Natural killer cell treated with Interleukin-12 subunit alpha and Interleukin-12 subunit beta and Interleukin-15 and Interleukin-18, amount 100 ng/mL, for 72 hours (primary cell): ENCODE data around the gene DCAF7. TPM values are rescaled to one million over a fixed set of nuclear protein-coding genes. Genes with fewer than 3 reads are reported as not detected.

Source experiments
- ATAC-seq, 2 donors: fragments of 150-1000 bp; cut with Tn5 transposase in 1 of 2; sonication (Bioruptor Pico), chemical (Tn5 transposase) in 1 of 2; 2 replicates each; pipeline ENCODE4 v1.10.0; 2021
- DNase-seq: peaks from one replicate; pipeline ENCODE4 v3.0.0; 2022; ENCODE audit warnings: low spot score
- H3K27ac Mint-ChIP-seq, 2 donors: 1 replicate in 1 of 2; 2 replicates in 1 of 2; pipeline ENCODE4 v1.8.0; 2022; ENCODE audit warnings: mixed read lengths in 2 of 2, mild to moderate bottlenecking in 1 of 2, moderate library complexity in 1 of 2
- H3K27me3 Mint-ChIP-seq, 2 donors: 1 replicate in 1 of 2; 2 replicates in 1 of 2; pipeline ENCODE4 v1.8.0; 2022; ENCODE audit warnings: mixed read lengths in 2 of 2
- H3K36me3 Mint-ChIP-seq: one replicate; pipeline ENCODE4 v1.8.0; 2022; ENCODE audit warnings: mixed read lengths
- H3K4me1 Mint-ChIP-seq, 2 donors: 1 replicate in 1 of 2; 2 replicates in 1 of 2; pipeline ENCODE4 v1.8.0; 2022; ENCODE audit warnings: low read depth in 2 of 2, mixed read lengths in 2 of 2, mild to moderate bottlenecking in 1 of 2
- H3K4me3 Mint-ChIP-seq: one replicate; pipeline ENCODE4 v1.8.0; 2022; ENCODE audit warnings: mixed read lengths
- H3K9me3 Mint-ChIP-seq: 2 replicates; pipeline ENCODE4 v1.8.0; 2022; ENCODE audit warnings: mixed read lengths
- total RNA-seq, 2 donors: library from RNA; stranded (reverse); gene quantifications; one replicate each; pipeline ENCODE4 v1.2.3, GENCODE V29; 2022

The DCAF7 gene
- total RNA-seq, 2 donors from 2014 or later = 100 to 107 TPM

DNA sequence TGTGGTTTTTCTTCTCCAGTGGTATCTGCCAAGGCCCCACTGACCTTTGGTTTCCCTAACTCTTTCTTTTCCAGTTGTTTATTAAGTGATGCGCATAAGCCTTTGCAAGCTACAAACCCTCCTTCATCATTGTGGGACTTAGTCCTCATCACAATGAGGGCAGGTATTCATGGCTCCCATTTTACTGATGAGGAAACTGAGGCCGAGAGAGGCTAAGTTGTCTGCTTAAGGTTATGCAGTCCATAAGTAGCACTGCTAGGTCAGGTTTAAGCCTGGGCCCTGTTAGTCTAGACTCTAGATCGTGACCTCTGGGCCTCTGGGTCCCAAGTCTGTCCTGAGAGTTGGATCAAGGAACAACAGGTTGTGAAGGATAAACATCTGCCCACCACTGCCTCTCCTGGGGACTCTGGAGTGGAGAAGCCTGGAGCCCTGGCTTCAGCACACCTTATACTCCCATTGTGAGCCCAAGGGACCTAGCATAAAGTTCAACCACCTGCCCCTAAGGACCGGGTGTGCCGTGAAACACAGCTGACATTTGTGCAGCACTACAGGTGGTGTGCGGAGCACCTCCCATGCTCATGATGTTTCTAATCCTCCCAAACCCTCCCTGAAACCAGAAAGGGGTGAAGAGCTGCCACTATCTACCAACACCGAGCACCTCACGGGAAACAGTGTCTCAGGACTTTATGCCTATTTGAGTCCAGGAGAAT is 32.3 kb upstream of the DCAF7 start:
- Mint-ChIP-seq H3K36me3 (no peaks in the 10 kb centered on the region), H3K4me1 (no peaks in the 10 kb centered on the region), H3K9me3 (no peaks in the 10 kb centered on the region), H3K4me3 (no peak overlapping the region), H3K27ac (no peak overlapping the region), H3K27me3 (peaks cover 6 to 25% of the 10 kb centered on the region in 2 donors)
- DNase-seq (no peak), ATAC-seq (no peak)

DNA sequence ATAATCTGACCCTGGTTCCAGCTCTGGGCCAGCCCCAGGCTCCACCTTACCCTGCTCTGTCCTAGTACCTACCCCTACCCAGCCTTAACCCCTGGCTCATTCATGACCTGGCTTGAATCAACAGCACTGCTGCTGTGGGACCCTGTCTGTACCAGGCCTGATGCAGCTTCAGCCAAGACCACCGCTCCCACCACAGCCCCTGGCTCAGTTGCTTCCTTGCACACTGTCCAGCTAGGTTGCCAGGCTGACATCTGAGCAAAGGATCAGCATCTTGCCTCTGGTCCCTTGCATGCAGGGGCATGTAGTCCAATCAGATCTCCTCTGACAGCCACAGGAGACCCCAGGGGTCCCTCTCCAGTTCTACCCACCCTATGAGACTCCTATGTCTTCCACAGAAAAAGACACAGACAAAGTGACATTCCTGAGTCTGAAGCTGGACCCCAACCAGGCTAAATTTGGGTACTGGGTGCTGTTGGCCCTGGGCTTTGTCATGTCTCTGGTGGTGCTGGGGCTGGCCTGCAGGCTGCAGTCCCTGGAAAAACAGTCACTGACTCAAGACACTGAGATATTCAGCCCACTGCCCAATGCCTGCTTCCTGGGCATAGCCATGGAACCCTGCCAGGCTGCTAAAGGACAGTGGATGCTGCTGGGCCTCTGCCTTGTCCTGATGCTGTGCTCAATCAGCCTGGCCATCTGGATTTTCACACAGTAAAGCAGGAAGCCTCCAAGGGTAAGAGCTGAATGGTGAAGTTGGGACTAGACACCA is 31.0 kb upstream of the DCAF7 start:
- DNase-seq (no peak), ATAC-seq (no peak)
- Mint-ChIP-seq H3K4me1 (peaks cover 7 to 8% of the 10 kb centered on the region in 2 donors), H3K4me3 (no peak overlapping the region), H3K36me3 (no peaks in the 10 kb centered on the region), H3K27me3 (peaks cover 15 to 30% of the 10 kb centered on the region in 2 donors), H3K27ac (no peak overlapping the region), H3K9me3 (no peaks in the 10 kb centered on the region)

DNA sequence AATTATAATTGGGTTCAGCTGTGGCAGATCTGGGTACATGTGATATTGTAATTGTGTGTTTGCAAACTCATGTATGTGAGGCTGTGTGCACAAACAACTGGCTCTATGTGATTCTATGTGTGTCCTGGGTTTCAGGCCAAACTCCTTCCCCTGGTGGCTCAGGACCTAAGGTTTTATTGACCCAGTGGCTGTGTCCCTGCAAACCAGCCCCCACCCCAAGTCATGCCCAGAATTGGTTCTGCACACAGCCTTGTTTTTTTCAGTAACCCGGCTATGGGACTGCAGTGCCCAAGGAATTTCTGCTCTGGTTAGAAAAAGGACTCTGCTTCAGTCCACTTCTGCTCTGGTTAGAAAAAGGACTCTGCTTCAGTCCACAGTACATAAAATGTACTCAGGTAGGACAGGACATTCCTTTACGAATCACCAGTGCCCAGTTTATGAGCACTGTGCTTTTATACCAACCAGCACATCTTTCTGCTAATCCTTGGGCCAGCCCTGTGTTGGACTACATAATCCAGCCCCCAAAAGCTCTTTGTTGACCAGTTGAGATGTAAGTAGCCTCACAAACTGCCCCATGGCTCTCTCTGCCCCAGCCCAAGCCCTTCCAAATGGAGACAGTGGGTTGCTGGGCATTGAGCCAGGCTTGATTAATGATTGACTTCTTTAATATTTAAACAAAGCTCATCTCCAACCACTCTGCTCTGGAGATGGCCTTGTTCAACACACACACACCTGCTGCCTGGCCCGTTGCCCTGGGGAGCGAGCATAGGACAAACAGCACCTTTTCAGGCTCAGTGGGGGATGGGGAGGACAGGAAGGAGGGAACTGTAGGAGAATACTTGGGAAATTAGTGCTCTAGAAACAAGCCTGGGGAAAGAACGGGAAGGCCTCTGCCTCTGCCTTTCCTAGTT is 30.1 kb upstream of the DCAF7 start:
- Mint-ChIP-seq H3K4me3 (no peak overlapping the region), H3K9me3 (no peaks in the 10 kb centered on the region)
- ATAC-seq = no peak

DNA sequence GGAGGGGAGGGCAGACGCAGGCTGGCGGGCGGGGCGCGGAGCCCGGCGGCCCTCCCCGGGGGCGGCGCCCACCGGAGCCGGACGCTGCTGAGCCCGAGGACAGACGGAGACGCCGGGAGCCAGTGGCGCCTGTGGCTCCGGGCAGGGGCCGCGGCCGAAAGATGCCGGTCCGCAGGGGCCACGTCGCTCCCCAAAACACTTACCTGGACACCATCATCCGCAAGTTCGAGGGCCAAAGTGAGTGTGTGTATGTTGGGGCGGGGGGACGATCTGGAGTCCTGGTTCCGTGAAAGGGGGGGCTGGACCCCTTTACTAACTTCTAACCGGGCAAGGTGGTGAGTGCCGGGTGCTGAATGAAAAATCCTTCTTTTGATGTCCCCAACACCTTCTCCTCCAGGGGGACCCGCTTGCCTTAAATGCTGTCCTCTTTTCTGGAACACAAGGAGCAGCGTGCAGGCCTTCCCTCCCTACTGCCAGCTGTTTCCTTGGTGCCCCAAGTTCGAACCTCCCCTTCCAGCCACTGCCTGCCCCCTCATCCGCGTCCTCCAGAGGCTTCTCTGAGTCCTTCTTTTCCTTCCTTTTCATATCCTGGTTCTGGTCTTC is 26.9 kb upstream of the DCAF7 start, which contains the start of gene KCNH6:
Gene KCNH6, plus strand, starts transcription at position 106 of the 603 bp plus-strand sequence. Its CDS starts 56 bp downstream, at position 162.
- no peaks in the 10 kb centered on the region for H3K9me3 Mint-ChIP-seq
- ATAC-seq = no peak
- H3K27ac Mint-ChIP-seq = peak within 1 kb of the TSS in 1 of 2 donors; percentile 14
- peaks cover 26 to 30% of the 10 kb centered on the region in 2 donors for H3K27me3 Mint-ChIP-seq
- peak within 1 kb of the TSS; percentile 56 for H3K4me3 Mint-ChIP-seq
- DNase-seq = no peak
- peaks cover 7 to 8% of the 10 kb centered on the region in 2 donors for H3K4me1 Mint-ChIP-seq
- H3K36me3 Mint-ChIP-seq = no peaks in the 10 kb centered on the region

More for the DNA sequence above, 30.1 kb upstream of the DCAF7 start:
- Mint-ChIP-seq H3K36me3 (no peaks in the 10 kb centered on the region), H3K27me3 (peaks cover 21 to 27% of the 10 kb centered on the region in 2 donors), H3K27ac (no peak overlapping the region), H3K4me1 (peaks cover 7 to 8% of the 10 kb centered on the region in 2 donors)
- DNase-seq = no peak

DNA sequence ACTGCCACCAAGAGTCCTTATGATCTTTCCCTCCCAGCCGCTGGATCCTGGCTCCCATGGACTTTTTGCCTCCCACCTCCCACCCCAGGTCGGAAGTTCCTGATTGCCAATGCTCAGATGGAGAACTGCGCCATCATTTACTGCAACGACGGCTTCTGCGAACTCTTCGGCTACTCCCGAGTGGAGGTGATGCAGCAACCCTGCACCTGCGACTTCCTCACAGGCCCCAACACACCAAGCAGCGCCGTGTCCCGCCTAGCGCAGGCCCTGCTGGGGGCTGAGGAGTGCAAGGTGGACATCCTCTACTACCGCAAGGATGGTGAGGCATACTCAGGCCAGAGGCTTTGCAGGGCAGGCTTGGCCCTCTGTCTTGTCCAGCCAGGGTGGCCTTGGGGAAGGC is 26.2 kb upstream of the DCAF7 start:
- H3K36me3 Mint-ChIP-seq = no peaks in the 10 kb centered on the region
- DNase-seq (no peak), ATAC-seq (no peak)
- H3K4me3 Mint-ChIP-seq = peak overlapping the region; percentile 56
- peaks cover 26 to 30% of the 10 kb centered on the region in 2 donors for H3K27me3 Mint-ChIP-seq
- peaks cover 7 to 8% of the 10 kb centered on the region in 2 donors for H3K4me1 Mint-ChIP-seq
- no peaks in the 10 kb centered on the region for H3K9me3 Mint-ChIP-seq
- H3K27ac Mint-ChIP-seq = peak overlapping the region in 1 of 2 donors; percentile 14

DNA sequence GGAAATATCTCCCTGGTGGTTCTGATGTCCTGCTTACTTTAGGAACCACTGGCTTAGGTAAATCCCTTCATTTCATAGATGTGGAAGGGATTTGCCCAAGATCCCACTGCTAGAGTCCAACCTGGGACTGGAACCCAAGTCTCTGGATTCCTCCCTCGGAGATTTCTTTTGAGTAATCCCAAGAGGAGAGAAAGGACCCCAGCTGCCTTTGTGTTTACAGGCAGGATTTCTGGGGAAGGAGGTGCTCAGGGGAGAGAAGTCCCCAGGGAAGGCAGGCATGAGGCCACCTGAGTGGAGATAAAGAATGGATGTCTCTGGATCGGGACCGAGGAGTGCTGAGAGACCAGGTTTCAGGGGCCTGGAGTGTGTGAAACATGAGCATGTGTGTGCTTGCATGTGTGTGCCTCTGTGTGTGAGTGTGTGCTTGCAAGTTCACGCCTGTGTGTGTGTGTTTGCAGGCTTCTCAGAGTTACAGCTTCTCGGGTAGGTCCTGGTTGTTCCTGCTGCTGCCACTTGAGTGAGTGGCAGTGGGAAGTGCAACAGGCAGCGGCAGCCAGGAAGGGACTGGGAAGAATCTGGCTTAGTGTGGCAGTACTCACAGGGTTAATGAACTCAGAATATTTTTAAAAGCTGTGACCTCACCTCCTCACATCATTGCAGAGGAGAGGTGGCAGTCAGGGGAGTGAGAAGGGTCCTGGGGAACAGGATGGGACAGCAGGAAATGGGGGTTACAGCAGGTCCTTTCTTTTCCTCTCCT is 24.9 kb upstream of the DCAF7 start:
- DNase-seq = no peak
- Mint-ChIP-seq H3K4me3 (no peak overlapping the region), H3K36me3 (no peaks in the 10 kb centered on the region), H3K27me3 (peaks cover 26 to 30% of the 10 kb centered on the region in 2 donors), H3K27ac (no peak overlapping the region), H3K9me3 (no peaks in the 10 kb centered on the region), H3K4me1 (peaks cover 7 to 8% of the 10 kb centered on the region in 2 donors)
- ATAC-seq = no peak

DNA sequence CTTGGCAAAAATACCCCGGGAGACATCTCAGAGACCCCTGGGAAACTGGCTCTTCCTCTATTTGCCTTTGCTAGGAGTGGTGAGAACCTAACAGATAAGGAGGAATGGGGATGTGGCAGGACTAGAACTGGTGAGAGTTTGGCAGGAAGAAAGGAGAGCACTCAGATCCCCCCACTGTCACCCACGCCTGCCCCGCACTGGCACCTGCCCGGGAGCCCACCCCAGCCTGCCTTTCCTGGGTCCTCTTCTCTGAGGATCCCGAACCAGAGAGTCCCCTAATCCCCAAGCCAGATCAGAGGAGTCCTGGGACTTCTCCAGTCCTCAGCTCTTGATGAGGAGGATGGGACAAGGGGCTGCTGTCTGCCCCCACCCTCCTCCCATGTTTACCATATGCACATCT is 23.4 kb upstream of the DCAF7 start:
- no peak overlapping the region for H3K4me3 Mint-ChIP-seq
- no peaks in the 10 kb centered on the region for H3K9me3 Mint-ChIP-seq
- H3K27ac Mint-ChIP-seq = no peak overlapping the region
- DNase-seq (no peak), ATAC-seq (no peak)
- peaks cover 22 to 26% of the 10 kb centered on the region in 2 donors for H3K27me3 Mint-ChIP-seq
- no peaks in the 10 kb centered on the region for H3K36me3 Mint-ChIP-seq
- H3K4me1 Mint-ChIP-seq = peaks cover 7 to 8% of the 10 kb centered on the region in 2 donors

DNA sequence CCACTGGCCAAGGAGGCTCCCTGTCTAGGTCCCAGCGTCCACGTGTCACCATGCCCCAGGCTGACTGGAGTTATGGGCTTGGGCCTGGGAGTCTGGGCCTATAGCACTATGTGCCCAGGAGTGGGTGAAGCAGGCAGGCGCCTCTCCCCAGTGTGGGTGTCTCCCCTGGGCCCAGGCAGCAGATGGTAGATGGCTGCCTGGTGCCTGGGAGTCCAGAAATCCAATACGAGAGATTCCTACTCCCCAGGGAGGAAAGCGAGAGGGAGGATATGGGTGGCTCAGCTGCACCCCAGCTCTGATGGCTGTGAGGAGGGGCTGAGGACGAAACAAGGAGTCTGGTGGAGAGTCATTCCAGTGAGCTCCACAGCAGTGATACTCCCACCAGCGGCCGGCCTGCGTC is 22.1 kb upstream of the DCAF7 start:
- ATAC-seq (no peak), DNase-seq (no peak)
- H3K9me3 Mint-ChIP-seq = no peaks in the 10 kb centered on the region
- H3K27ac Mint-ChIP-seq = no peak overlapping the region
- peaks cover 7 to 8% of the 10 kb centered on the region in 2 donors for H3K4me1 Mint-ChIP-seq
- H3K4me3 Mint-ChIP-seq = no peak overlapping the region
- H3K36me3 Mint-ChIP-seq = no peaks in the 10 kb centered on the region
- peaks cover 18 to 26% of the 10 kb centered on the region in 2 donors for H3K27me3 Mint-ChIP-seq

DNA sequence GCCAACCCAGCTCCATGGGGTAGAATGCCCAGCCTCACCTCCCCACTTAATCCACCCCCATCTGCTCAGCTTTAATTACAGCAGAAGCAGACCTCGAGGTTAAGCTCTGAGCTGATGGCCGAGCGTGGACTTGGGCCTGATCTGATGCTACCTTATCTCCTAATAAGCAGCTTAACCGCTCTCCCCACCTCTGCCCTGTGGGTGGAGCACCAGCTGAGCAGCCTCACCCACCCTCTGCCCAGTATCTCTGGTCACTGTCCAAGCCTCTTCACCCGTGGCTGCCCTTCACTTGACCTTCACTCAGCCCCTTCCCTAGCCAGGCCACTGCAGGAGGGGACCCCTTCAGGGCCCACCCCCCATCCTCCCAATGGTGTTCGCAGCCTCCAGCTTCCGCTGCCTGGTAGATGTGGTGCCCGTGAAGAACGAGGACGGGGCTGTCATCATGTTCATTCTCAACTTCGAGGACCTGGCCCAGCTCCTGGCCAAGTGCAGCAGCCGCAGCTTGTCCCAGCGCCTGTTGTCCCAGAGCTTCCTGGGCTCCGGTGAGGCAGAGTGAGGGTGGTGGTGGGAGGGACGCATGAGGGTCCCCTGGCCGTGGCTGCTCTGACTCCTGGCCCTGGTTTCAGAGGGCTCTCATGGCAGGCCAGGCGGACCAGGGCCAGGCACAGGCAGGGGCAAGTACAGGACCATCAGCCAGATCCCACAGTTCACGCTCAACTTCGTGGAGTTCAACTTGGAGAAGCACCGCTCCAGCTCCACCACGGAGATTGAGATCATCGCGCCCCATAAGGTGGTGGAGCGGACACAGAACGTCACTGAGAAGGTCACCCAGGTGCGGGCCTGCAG is 20.3 kb upstream of the DCAF7 start:
- Mint-ChIP-seq H3K36me3 (no peaks in the 10 kb centered on the region), H3K27me3 (peaks cover 11 to 14% of the 10 kb centered on the region in 2 donors), H3K27ac (no peak overlapping the region), H3K4me1 (no peaks in the 10 kb centered on the region), H3K9me3 (no peaks in the 10 kb centered on the region), H3K4me3 (no peak overlapping the region)
- ATAC-seq = no peak
- no peak for DNase-seq

DNA sequence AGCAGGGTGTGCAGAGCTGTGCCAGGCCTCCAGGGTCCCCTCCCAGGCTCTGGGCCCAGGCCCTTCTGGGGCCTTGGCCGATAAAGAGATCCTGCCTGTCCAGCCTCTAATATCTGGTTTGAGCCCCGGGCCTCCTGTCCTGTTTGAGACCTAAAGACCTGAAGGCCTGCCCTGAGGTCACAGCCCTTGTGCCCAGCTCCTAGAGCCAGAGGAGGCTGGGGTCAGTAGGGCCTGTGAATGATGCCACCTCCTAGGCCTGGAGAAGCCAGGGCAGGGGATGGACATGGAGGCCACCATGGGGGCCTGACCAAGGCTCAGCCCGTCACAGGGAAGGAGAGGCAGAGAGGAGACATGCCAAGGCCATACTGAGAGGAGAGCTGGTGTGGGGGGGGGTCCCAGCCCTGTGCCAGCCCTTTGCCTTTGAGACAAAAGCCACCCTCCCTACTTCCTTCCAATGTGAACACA is 19.7 kb upstream of the DCAF7 start:
- DNase-seq (no peak), ATAC-seq (no peak)
- peaks cover 0 to 4% of the 10 kb centered on the region in 2 donors for H3K4me1 Mint-ChIP-seq

DNA sequence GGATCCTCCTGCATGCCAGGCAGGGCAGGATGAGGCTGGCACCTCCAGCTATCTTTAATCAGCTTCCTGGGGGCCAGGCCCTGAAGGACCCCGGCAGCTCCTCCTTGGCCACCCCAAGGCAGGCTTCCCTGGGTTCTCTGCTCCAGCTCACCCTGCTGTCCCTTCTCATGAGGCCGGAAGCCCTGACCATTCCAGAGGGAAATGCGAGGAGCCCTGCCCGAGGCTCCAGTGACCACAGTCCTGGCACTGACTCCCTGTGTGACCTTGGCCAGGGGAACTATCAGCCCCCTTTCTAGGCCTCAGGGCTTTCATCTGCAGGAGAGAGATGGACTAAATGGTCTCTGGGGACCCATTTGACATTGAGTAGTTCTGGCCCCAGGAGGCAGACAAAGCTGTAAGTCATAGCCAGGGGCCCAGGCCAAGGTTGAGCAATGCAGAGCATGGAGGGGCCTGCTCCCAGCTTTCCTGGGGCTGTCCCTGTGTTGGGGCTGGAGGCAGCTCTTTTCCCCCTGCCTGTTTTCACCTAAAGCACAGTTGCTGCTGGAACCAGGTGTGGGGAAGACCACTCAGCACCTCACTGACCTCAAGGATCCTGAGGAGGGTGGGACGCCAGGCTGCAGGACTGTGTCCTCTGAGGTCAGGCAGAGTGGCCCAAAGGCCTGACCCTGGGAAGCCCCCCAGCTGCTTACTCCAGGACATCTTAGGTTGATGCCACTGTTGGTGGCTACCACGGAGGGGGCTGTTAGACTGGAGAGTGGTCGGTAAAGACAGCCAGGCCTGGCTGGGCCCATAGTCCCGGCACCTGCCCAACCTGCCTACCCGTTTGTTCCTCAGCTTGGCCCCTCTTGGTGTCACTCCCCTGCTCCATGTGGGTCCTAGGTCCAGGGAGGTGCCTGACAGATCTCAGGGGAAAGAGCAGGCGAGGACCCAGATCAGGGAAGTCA is 19.0 kb upstream of the DCAF7 start:
- Mint-ChIP-seq H3K36me3 (no peaks in the 10 kb centered on the region), H3K4me1 (peaks cover 0 to 4% of the 10 kb centered on the region in 2 donors), H3K27me3 (peaks cover 9 to 20% of the 10 kb centered on the region in 2 donors), H3K4me3 (no peak overlapping the region), H3K27ac (no peak overlapping the region), H3K9me3 (no peaks in the 10 kb centered on the region)
- DNase-seq (no peak), ATAC-seq (no peak)

More for the DNA sequence above, 19.7 kb upstream of the DCAF7 start:
- Mint-ChIP-seq H3K36me3 (no peaks in the 10 kb centered on the region), H3K27me3 (peaks cover 10 to 14% of the 10 kb centered on the region in 2 donors), H3K27ac (no peak overlapping the region), H3K9me3 (no peaks in the 10 kb centered on the region), H3K4me3 (no peak overlapping the region)
